SK-N-SH (cell line): Measurements from ENCODE around the gene SPTBN2.

Experiments
- FOXJ3 ChIP-seq: sonication (generic); formaldehyde crosslinking; IDR thresholded peaks from 2 replicates; pipeline ENCODE4 v1.5.1; 2020; ENCODE audit warnings: mild to moderate bottlenecking, missing genetic modification reagents
- RFX5 ChIP-seq: IDR thresholded peaks from 2 replicates; pipeline ENCODE4 v1.6.1; 2012; ENCODE audit warnings: mild to moderate bottlenecking, improper control_type of control experiment, low read length
- YY1 ChIP-seq: IDR thresholded peaks from 2 replicates; pipeline ENCODE4 v1.4.0; 2012; ENCODE audit warnings: low read depth, mild to moderate bottlenecking
- TF ChIP-seq, protein P1 (sequence below): fragments of 200-600 bp; sonication (generic); IDR thresholded peaks from 2 replicates; pipeline ENCODE4 v1.6.1; 2017; ENCODE audit warnings: antibody characterized with exemption, mild to moderate bottlenecking, moderate library complexity

DNA sequence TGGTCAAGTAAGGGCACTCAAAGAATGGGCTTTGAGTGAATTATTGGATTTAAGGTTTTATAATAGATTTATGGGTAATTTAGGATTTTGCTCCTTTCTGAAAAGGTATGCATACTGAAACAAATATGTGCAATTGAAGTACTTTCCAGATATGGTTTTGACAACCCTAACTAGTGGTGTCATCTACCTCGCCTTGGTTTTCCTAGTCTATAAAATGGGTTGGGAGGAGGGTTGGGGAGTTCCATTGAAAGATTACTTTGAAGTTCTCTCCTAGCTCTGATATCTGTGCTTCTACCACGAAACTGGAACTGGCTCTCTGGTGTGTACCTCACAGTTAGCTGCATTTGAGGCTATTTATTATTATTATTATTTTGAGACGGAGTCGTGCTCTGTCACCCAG, 431 bp upstream of the SPTBN2 start:
- TF ChIP-seq FOXJ3 (CRISPR knock-in tag) (no peak), YY1 (no peak), RFX5 (no peak)
- TF ChIP-seq, protein P1, sequence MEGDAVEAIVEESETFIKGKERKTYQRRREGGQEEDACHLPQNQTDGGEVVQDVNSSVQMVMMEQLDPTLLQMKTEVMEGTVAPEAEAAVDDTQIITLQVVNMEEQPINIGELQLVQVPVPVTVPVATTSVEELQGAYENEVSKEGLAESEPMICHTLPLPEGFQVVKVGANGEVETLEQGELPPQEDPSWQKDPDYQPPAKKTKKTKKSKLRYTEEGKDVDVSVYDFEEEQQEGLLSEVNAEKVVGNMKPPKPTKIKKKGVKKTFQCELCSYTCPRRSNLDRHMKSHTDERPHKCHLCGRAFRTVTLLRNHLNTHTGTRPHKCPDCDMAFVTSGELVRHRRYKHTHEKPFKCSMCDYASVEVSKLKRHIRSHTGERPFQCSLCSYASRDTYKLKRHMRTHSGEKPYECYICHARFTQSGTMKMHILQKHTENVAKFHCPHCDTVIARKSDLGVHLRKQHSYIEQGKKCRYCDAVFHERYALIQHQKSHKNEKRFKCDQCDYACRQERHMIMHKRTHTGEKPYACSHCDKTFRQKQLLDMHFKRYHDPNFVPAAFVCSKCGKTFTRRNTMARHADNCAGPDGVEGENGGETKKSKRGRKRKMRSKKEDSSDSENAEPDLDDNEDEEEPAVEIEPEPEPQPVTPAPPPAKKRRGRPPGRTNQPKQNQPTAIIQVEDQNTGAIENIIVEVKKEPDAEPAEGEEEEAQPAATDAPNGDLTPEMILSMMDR = no peak
